ENCODE measurements around the gene ZNF138. TPM values are rescaled to one million over a fixed set of nuclear protein-coding genes. Genes with fewer than 3 reads are reported as not detected.

ZNF138 gene
- total RNA-seq, 1 donor from 2014 or later, result 18.5 TPM

DNA sequence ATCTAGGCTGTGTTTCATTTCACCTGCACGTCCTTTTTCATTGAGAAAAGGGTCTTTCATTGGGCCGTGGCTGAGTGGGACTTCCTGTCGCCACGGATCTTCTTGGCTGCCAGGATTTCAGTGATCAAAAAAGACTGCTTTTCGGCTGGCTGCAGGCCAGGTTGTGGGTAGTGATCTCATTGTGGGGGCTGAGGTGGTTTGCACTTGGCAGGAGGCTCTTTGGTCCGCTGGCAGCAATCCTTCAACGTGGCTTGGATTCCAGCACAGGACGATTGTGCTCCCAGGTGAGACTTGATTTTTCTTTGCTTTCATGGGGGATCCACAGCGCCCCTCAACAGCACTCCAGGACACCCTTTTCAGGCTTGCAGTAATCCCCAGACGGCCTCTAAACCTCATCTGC, 79.9 kb downstream of the ZNF138 start:
- Mint-ChIP-seq H3K4me3 (no peak overlapping the region), H3K27ac (ENCODE audit: unreplicated experiment) (no peak overlapping the region)

DNA sequence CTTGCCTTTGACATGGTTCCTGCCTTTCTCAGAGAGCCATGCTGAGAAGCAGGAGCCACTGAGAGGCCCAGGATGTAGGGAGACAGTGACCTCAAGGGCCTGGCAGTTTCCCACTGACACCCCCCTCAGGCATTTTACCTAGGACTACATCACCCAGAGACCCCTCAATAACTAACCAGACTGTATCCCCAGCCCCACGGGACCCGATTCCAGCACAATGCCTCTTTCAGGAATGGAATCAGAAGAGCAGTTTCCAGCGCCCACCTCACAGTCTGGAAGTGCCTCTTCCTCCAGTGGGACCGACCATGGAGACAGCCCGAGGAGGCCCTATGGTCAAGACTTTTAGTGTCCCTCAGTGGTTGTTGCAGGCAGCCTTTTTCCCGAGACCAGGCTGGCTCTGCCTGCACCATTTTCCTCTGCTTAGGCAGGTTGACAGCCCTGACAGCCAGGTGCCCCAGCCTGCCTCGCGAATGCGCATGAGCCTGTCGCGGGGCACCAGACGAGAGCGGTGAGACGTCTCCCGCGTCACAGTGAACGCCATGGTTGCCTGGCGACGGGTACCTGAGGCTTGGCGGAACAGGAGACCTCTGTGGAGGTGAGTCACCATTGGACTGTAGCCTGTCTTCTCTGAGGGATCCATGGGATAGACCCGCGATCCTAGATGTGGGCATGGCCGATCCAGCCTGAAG, 80.5 kb downstream of the ZNF138 start:
- TF ChIP-seq, protein P1, sequence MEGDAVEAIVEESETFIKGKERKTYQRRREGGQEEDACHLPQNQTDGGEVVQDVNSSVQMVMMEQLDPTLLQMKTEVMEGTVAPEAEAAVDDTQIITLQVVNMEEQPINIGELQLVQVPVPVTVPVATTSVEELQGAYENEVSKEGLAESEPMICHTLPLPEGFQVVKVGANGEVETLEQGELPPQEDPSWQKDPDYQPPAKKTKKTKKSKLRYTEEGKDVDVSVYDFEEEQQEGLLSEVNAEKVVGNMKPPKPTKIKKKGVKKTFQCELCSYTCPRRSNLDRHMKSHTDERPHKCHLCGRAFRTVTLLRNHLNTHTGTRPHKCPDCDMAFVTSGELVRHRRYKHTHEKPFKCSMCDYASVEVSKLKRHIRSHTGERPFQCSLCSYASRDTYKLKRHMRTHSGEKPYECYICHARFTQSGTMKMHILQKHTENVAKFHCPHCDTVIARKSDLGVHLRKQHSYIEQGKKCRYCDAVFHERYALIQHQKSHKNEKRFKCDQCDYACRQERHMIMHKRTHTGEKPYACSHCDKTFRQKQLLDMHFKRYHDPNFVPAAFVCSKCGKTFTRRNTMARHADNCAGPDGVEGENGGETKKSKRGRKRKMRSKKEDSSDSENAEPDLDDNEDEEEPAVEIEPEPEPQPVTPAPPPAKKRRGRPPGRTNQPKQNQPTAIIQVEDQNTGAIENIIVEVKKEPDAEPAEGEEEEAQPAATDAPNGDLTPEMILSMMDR (conservative IDR thresholded peaks at IDR 0.05), result no peak
- Mint-ChIP-seq H3K27me3 (ENCODE audit: low read depth) (no peaks in the 10 kb centered on the region), H3K4me1 (no peaks in the 10 kb centered on the region), H3K27ac (ENCODE audit: unreplicated experiment) (no peak overlapping the region), H3K36me3 (ENCODE audit: low read depth) (no peaks in the 10 kb centered on the region), H3K9me3 (peaks cover 2% of the 10 kb centered on the region), H3K4me3 (no peak overlapping the region)
- no peak for DNase-seq (ENCODE audit: low read depth, low spot score)

More for the DNA sequence above, 79.9 kb downstream of the ZNF138 start:
- TF ChIP-seq, protein P1 (conservative IDR thresholded peaks at IDR 0.05), result no peak
- Mint-ChIP-seq H3K4me1 (no peaks in the 10 kb centered on the region), H3K9me3 (peaks cover 2% of the 10 kb centered on the region), H3K27me3 (ENCODE audit: low read depth) (no peaks in the 10 kb centered on the region), H3K36me3 (ENCODE audit: low read depth) (no peaks in the 10 kb centered on the region)
- no peak for DNase-seq (ENCODE audit: low read depth, low spot score)

DNA sequence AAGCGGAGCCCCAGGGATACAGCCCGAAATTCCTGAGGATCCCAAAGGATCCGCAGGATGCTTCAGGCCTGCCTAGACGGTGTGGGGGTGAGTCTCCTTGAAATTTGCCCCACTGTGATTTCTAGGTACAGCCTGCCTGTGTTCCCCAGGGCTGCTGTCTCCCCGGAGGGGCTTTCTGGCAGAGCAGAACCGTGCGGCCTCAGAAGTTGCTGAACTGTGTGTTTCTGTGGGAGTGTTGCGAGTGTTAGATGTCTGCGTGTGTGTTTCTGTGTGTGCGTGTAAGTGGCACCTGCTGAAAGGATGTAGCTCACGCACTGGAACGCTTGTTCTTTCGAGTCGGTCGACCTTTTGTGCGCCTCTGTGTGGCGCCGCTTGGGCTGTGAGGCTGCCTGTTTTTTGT, 81.0 kb downstream of the ZNF138 start:
- DNase-seq (ENCODE audit: low read depth, low spot score), result no peak

DNA sequence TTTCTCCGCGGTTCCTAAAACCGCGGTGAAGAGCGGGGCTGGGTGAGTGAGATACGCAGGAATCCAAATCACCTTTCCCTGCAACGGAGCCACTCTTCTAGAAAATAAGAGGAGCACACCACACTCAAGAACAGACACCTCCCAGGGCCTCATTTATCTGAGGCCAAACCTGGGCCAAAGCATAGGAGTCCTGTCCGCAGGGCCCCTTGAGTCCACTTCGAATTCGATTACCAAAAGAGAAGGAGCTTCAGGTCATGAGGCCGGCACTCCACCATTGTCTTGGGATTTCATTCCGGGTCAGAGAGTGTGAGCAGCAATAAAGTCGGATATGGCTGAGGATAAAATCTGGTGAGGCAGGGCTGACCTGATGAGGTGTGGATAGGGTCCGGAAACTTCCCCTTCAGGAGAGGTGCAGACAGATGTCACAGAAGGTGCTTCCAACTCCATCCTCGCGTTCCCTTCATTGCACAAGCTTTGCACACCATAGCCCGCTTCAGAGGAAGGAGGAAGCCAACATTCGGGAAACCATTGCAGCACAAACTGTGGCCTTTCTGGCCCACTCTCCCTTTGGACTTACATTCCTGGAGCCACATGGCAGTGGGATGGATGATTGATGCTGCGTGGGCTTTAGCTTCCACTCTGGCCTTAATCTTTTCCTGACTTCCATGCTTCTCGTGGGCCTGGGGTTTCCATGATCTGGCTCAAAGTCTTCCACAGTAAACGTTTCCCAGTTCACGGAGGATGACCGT, 81.6 kb downstream of the ZNF138 start:
- TF ChIP-seq, protein P1 (conservative IDR thresholded peaks at IDR 0.05), result no peak
- H3K4me3 Mint-ChIP-seq, result no peak overlapping the region
- H3K4me1 Mint-ChIP-seq, result no peaks in the 10 kb centered on the region
- H3K27me3 Mint-ChIP-seq (ENCODE audit: low read depth), result no peaks in the 10 kb centered on the region
- no peaks in the 10 kb centered on the region for H3K36me3 Mint-ChIP-seq (ENCODE audit: low read depth)
- no peak overlapping the region for H3K27ac Mint-ChIP-seq (ENCODE audit: unreplicated experiment)
- peaks cover 2% of the 10 kb centered on the region for H3K9me3 Mint-ChIP-seq
- no peak for DNase-seq (ENCODE audit: low read depth, low spot score)

More for the DNA sequence above, 81.0 kb downstream of the ZNF138 start:
- no peak overlapping the region for H3K27ac Mint-ChIP-seq (ENCODE audit: unreplicated experiment)
- no peak overlapping the region for H3K4me3 Mint-ChIP-seq
- H3K27me3 Mint-ChIP-seq (ENCODE audit: low read depth), result no peaks in the 10 kb centered on the region
- no peaks in the 10 kb centered on the region for H3K36me3 Mint-ChIP-seq (ENCODE audit: low read depth)
- H3K9me3 Mint-ChIP-seq, result peaks cover 2% of the 10 kb centered on the region
- TF ChIP-seq, protein P1 (conservative IDR thresholded peaks at IDR 0.05), result no peak
- H3K4me1 Mint-ChIP-seq, result no peaks in the 10 kb centered on the region

DNA sequence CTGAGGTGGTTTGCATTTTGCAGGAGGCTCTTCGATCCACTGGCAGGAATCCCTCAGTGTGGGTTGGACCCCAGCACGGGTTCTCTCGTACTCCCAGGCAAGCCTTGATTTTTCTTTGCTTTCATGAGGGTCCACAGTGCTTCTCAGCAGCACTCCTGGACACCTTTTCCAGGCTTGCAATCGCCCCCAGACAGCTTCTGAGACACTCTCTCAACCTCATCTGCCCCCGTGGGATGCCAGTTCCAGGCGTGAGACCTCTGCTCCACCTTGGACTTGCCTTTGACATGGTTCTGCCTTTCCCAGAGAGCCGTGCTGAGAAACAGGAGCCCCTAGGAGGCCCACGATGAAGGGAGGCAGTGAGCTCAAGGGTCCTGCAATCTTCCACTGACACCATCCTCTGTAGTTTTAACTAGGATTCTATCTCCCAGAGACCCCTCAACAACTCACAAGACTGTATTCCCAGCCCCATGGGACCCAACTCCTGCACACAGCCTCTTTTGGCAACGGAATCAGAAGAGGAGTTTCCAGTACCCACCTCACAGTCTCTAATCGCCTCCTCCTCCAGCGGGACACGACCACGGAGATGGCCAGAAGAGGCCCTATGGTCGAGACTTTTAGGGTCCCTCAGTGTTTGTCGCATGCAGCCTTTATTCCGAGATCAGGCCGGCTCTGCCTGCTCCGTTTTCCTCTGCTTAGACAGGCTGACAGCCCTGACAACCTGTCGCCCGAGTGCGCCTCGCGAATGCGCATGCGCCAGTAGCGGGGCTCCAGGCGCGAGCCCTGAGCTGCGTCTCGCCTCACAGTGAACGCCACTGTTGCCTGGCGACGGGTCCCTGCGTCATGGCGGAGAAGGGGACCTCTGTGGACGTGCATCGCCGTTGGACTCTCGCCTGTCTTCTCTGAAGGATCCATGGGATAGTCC, 82.8 kb downstream of the ZNF138 start:
- no peaks in the 10 kb centered on the region for H3K27me3 Mint-ChIP-seq (ENCODE audit: low read depth)

More for the DNA sequence above, 82.8 kb downstream of the ZNF138 start:
- Mint-ChIP-seq H3K9me3 (peaks cover 2% of the 10 kb centered on the region), H3K4me1 (no peaks in the 10 kb centered on the region), H3K36me3 (ENCODE audit: low read depth) (no peaks in the 10 kb centered on the region), H3K27ac (ENCODE audit: unreplicated experiment) (no peak overlapping the region), H3K4me3 (peak overlapping the region; percentile 65)
- DNase-seq (ENCODE audit: low read depth, low spot score), result peak; percentile 47
- TF ChIP-seq, protein P1 (conservative IDR thresholded peaks at IDR 0.05), result no peak
